ENCODE measurements around the gene LRMDA.

DNA sequence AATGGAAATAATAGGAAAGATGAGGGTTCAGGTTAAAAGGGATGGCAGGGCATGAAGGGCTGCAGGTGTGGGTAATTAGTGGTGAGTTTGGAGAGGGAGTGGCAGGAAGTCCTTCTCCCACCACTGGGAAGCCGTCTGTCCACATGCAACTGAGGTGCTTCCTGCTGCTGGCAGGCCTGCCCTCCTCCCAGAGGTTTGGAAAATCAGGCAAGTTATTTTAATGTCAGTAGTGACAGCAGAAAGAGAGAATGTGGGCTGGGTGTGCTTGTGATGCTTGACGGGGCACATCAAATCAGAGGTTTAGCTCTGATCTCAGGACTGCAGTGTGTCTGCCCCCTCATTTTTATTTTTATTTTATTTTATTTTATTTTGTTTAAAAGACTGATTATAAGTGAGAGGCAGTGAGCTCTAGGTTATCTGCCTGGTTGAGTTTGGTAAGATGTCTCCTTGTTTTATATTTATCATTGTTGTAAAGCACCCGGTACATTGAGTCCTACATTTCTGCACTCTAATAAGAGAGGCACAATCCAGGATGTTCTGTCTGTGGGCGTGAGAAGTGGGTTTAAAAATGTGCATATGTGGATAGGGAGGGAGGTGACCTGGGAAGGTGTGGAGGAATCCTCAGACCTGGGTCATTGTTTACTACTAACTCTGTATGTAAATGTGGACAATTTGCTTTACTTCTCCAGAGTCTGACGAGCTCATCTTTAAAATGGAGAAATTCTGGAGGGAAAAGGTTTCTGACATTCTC, 504.4 kb downstream of the LRMDA start:
- TF ChIP-seq CTCF (IDR thresholded peaks at IDR 0.05), result no peak
- TF ChIP-seq POLR2A (IDR thresholded peaks at IDR 0.05), result no peak
